SK-N-SH (cell line): Measurements from ENCODE around the gene HOXB8. TPM values are rescaled to one million over a fixed set of nuclear protein-coding genes. Genes with fewer than 3 reads are reported as not detected.

Experiments
- CTCF ChIA-PET: fragments of 300-600, 350-600 bp; formaldehyde crosslinking; extraction: SDS; loops from one replicate; lab custom pipeline; 2021; lab: Yijun Ruan, JAX
- POLR2A ChIA-PET: fragments of 350-600 bp; sonication (Branson Sonifier 250); formaldehyde crosslinking; extraction: SDS; loops from one replicate; lab custom pipeline; 2020; ENCODE audit warnings: antibody characterized with exemption, inconsistent platforms; lab: Yijun Ruan, JAX
- DNase-seq: peaks from one replicate; pipeline ENCODE4 v3.0.0; 2012
- H2AFZ ChIP-seq: fragments of 200-600 bp; sonication (generic); 2 replicates; pipeline ENCODE4 v1.8.1; 2016; ENCODE audit warnings: antibody characterized with exemption, mild to moderate bottlenecking, low read depth
- H3F3A ChIP-seq: fragments of 200-600 bp; sonication (generic); replicated peaks from 2 replicates; pipeline ENCODE3; 2016; ENCODE audit warnings: antibody characterized with exemption, mild to moderate bottlenecking; ENCODE audit not compliant: insufficient read depth
- H3K27ac ChIP-seq, 2 experiments: fragments of 200-500 bp in 1 of 2; fragments of 200-600 bp in 1 of 2; sonication (Bioruptor generic) in 1 of 2; sonication (generic), shearing (Covaris generic) in 1 of 2; 2 replicates each; pipeline versions ENCODE4 v1.5.1 to v1.6.1; 2014 to 2016; ENCODE audit warnings: low read depth in 2 of 2, inconsistent platforms in 1 of 2, low read length in 1 of 2, mild to moderate bottlenecking in 1 of 2, mixed read lengths in 1 of 2
- H3K27me3 ChIP-seq: fragments of 200-600 bp; sonication (generic), shearing (Covaris generic); 2 replicates; pipeline ENCODE4 v1.6.1; 2016; ENCODE audit warnings: mixed run types; ENCODE audit not compliant: insufficient read depth
- H3K36me3 ChIP-seq, 2 experiments: fragments of 200-500 bp in 1 of 2; fragments of 200-600 bp in 1 of 2; sonication (Bioruptor generic) in 1 of 2; sonication (generic) in 1 of 2; replicated peaks in 1 of 2; 2 replicates each; pipeline versions ENCODE3 to v1.5.1; 2014 to 2016; ENCODE audit warnings: low read length in 1 of 2, mild to moderate bottlenecking in 1 of 2; ENCODE audit not compliant: insufficient read depth in 2 of 2, control insufficient read depth in 1 of 2
- H3K4me1 ChIP-seq, 2 experiments: fragments of 200-500 bp in 1 of 2; fragments of 200-600 bp in 1 of 2; sonication (Bioruptor generic) in 1 of 2; sonication (generic), shearing (Covaris generic) in 1 of 2; 2 replicates each; pipeline versions ENCODE4 v1.5.1 to v1.6.1; 2014 to 2016; ENCODE audit warnings: low read depth in 1 of 2, low read length in 1 of 2, mixed run types in 1 of 2; ENCODE audit not compliant: insufficient read depth in 2 of 2, control insufficient read depth in 1 of 2
- H3K4me2 ChIP-seq: fragments of 200-600 bp; sonication (generic), shearing (Covaris generic); 2 replicates; pipeline ENCODE4 v1.6.1; 2017; ENCODE audit warnings: mixed run types
- H3K4me3 ChIP-seq, 2 experiments: fragments of 200-500 bp in 1 of 2; fragments of 200-600 bp in 1 of 2; sonication (Bioruptor generic) in 1 of 2; sonication (generic), shearing (Covaris generic) in 1 of 2; 2 replicates each; pipeline versions ENCODE4 v1.5.1 to v1.8.1; 2014 to 2016; ENCODE audit warnings: low read depth in 2 of 2, inconsistent platforms in 1 of 2, low read length in 1 of 2, mild to moderate bottlenecking in 1 of 2, mixed read lengths in 1 of 2, moderate library complexity in 1 of 2
- H3K79me2 ChIP-seq: fragments of 200-600 bp; sonication (generic); 2 replicates; pipeline ENCODE4 v1.8.1; 2017; ENCODE audit warnings: mild to moderate bottlenecking; ENCODE audit not compliant: insufficient read depth
- H3K9ac ChIP-seq: fragments of 200-600 bp; sonication (generic); 2 replicates; pipeline ENCODE4 v1.6.1; 2017; ENCODE audit warnings: mixed run types
- H3K9me2 ChIP-seq: fragments of 200-600 bp; sonication (generic); 2 replicates; pipeline ENCODE4 v1.6.1; 2017; ENCODE audit warnings: mixed run types
- H3K9me3 ChIP-seq: fragments of 200-600 bp; sonication (generic); 2 replicates; pipeline ENCODE4 v1.6.1; 2017; ENCODE audit warnings: mixed run types, mild to moderate bottlenecking, moderate library complexity
- H4K20me1 ChIP-seq: fragments of 200-600 bp; sonication (generic); 2 replicates; pipeline ENCODE4 v1.6.1; 2017; ENCODE audit warnings: mild to moderate bottlenecking, mixed run types; ENCODE audit not compliant: insufficient read depth
- CHD2 ChIP-seq: fragments of 150-350 bp; IDR thresholded peaks from 2 replicates; pipeline ENCODE4 v1.6.1; 2018; ENCODE audit warnings: low read length; ENCODE audit not compliant: partially characterized antibody
- CTCF ChIP-seq: fragments of 200-600 bp; sonication (generic); IDR thresholded peaks from 2 replicates; pipeline ENCODE4 v1.6.1; 2017; ENCODE audit warnings: antibody characterized with exemption, mild to moderate bottlenecking, moderate library complexity
- EP300 ChIP-seq, 2 experiments: IDR thresholded peaks; 2 replicates each; pipeline versions ENCODE4 v1.4.0 to v1.6.1; 2012; ENCODE audit warnings: borderline replicate concordance in 1 of 2, low read depth in 1 of 2, low read length in 1 of 2
- EZH2phosphoT487 ChIP-seq: fragments of 200-600 bp; sonication (generic); IDR thresholded peaks from 2 replicates; pipeline ENCODE4 v1.6.1; 2017; ENCODE audit warnings: low read depth, mixed run types, mild to moderate bottlenecking, antibody characterized with exemption, moderate library complexity, borderline replicate concordance
- FOSL2 ChIP-seq: IDR thresholded peaks from 2 replicates; pipeline ENCODE4 v1.4.0; 2012; ENCODE audit warnings: low read depth, mild to moderate bottlenecking, moderate library complexity, borderline replicate concordance
- FOXJ3 ChIP-seq: sonication (generic); formaldehyde crosslinking; IDR thresholded peaks from 2 replicates; pipeline ENCODE4 v1.5.1; 2020; ENCODE audit warnings: mild to moderate bottlenecking, missing genetic modification reagents
- FOXM1 ChIP-seq: IDR thresholded peaks from 2 replicates; pipeline ENCODE4 v1.4.0; 2012; ENCODE audit warnings: low read depth, mild to moderate bottlenecking
- GABPA ChIP-seq: IDR thresholded peaks from 2 replicates; pipeline ENCODE4 v1.4.0; 2012; ENCODE audit warnings: low read depth, mild to moderate bottlenecking
- GATA2 ChIP-seq: sonication (generic); formaldehyde crosslinking; IDR thresholded peaks from 2 replicates; pipeline ENCODE4 v1.5.0; 2020; ENCODE audit warnings: mild to moderate bottlenecking, missing genetic modification reagents
- NRF1 ChIP-seq: IDR thresholded peaks from 2 replicates; pipeline ENCODE4 v1.6.1; 2012; ENCODE audit warnings: low read depth, mild to moderate bottlenecking, low read length
- POLR2AphosphoS5 ChIP-seq: IDR thresholded peaks from 2 replicates; pipeline ENCODE4 v1.6.1; 2012; ENCODE audit warnings: low read depth, low read length
- RAD21 ChIP-seq: IDR thresholded peaks from 2 replicates; pipeline ENCODE4 v1.6.1; 2012; ENCODE audit warnings: mild to moderate bottlenecking, low read length
- RCOR1 ChIP-seq: fragments of 150-350 bp; IDR thresholded peaks from 2 replicates; pipeline ENCODE4 v1.6.1; 2017; ENCODE audit warnings: antibody characterized with exemption, low read length
- RFX5 ChIP-seq: IDR thresholded peaks from 2 replicates; pipeline ENCODE4 v1.6.1; 2012; ENCODE audit warnings: mild to moderate bottlenecking, improper control_type of control experiment, low read length
- RXRA ChIP-seq: IDR thresholded peaks from 2 replicates; pipeline ENCODE4 v1.4.0; 2012; ENCODE audit warnings: low read depth, mild to moderate bottlenecking, borderline replicate concordance
- SIN3A ChIP-seq: IDR thresholded peaks from 2 replicates; pipeline ENCODE4 v1.6.1; 2012; ENCODE audit warnings: low read depth, mild to moderate bottlenecking, low read length, moderate library complexity, borderline replicate concordance
- TAF1 ChIP-seq: IDR thresholded peaks from 2 replicates; pipeline ENCODE4 v1.6.1; 2012; ENCODE audit warnings: low read depth, mild to moderate bottlenecking, low read length, moderate library complexity, borderline replicate concordance
- TEAD4 ChIP-seq: IDR thresholded peaks from 2 replicates; pipeline ENCODE4 v1.4.0; 2012; ENCODE audit warnings: mild to moderate bottlenecking, borderline replicate concordance; ENCODE audit not compliant: insufficient read depth
- YY1 ChIP-seq: IDR thresholded peaks from 2 replicates; pipeline ENCODE4 v1.4.0; 2012; ENCODE audit warnings: low read depth, mild to moderate bottlenecking
- WGBS: methylation state at CpG from one replicate; pipeline ENCODE4 v1.1.6; 2017; ENCODE audit warnings: low lambda C conversion rate; 5-methylcytosine and 5-hydroxymethylcytosine counted together
- polyA plus RNA-seq, 3 experiments: library from polyadenylated mRNA; depleted of rRNA; stranded (reverse); fragments of >200 nt; gene quantifications; 2 replicates each; pipeline ENCODE4 v1.2.3, GENCODE V29; 2012
- TF ChIP-seq, protein P1 (sequence below): fragments of 150-350 bp; IDR thresholded peaks from 2 replicates; pipeline ENCODE4 v1.6.1; 2017; ENCODE audit warnings: antibody characterized with exemption, low read length, low read depth, borderline replicate concordance

HOXB8 gene
- polyA plus RNA-seq, 1 of the 3 experiments (the other 2 are of a cell fraction), result not detected

- H3F3A ChIP-seq, result peaks cover 4% of the 10 kb centered on the region
- no peak overlapping the region for H3K9ac ChIP-seq
- WGBS, result 14% methylated on average over 14 of the region's 14 CpGs
- no peak overlapping the region for H3K4me3 ChIP-seq
- H3K9me2 ChIP-seq, result no peaks in the 10 kb centered on the region
- ChIA-PET CTCF (interaction anchor here (0.7 to 3.7 kb wide), 33 partner anchors 14 to 461 kb away, joined by 3 to 20 read pairs (median 4); partner anchors contain the start of gene HOXB8), POLR2A (interaction anchor here (0.6 kb wide), 1 partner anchor 399 kb away, joined by 3 read pairs; no protein-coding TSS in a partner anchor)
- H3K79me2 ChIP-seq, result no peaks in the 10 kb centered on the region
- no peaks in the 10 kb centered on the region for H3K36me3 ChIP-seq
- H3K9me3 ChIP-seq, result no peaks in the 10 kb centered on the region
- H3K27me3 ChIP-seq, result peaks cover 98% of the 10 kb centered on the region
- no peak overlapping the region for H3K27ac ChIP-seq
- 0 out of 4 replicates have a peak, but pooled peaks cover 0 to 4% of the 10 kb centered on the region in 2 experiments for H3K4me1 ChIP-seq
- peak overlapping the region; percentile 34; the same call in 1 of the 2 replicates for H3K4me2 ChIP-seq
- no peak overlapping the region for H2AFZ ChIP-seq
- no peak for DNase-seq
- no peaks in the 10 kb centered on the region for H4K20me1 ChIP-seq
- TF ChIP-seq CHD2 (no peak), NRF1 (no peak), TAF1 (no peak), GABPA (no peak), GATA2 (CRISPR knock-in tag) (no peak), RFX5 (no peak), SIN3A (no peak), TEAD4 (no peak), EP300 (IDR thresholded peaks at IDR 0.05; ENCODE audit: borderline replicate concordance in 1 of 2, low read depth in 1 of 2, low read length in 1 of 2) (no peak), RXRA (no peak), FOXJ3 (no peak), CTCF (no peak), RCOR1 (no peak), YY1 (no peak)
Measured at GRCh38 chr17:48592577-48592976, 22.5 kb downstream of the HOXB8 start.

- H3F3A ChIP-seq, result peaks cover 4% of the 10 kb centered on the region
- no peak overlapping the region for H2AFZ ChIP-seq
- H3K4me1 ChIP-seq, result 0 out of 4 replicates have a peak, but pooled peaks cover 0 to 4% of the 10 kb centered on the region in 2 experiments
- WGBS, result 28% methylated on average over 33 of the region's 33 CpGs
- TF ChIP-seq, protein P1, sequence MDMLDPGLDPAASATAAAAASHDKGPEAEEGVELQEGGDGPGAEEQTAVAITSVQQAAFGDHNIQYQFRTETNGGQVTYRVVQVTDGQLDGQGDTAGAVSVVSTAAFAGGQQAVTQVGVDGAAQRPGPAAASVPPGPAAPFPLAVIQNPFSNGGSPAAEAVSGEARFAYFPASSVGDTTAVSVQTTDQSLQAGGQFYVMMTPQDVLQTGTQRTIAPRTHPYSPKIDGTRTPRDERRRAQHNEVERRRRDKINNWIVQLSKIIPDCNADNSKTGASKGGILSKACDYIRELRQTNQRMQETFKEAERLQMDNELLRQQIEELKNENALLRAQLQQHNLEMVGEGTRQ, result no peak
- TF ChIP-seq FOSL2, result no peak
- TF ChIP-seq RAD21, result no peak
- TF ChIP-seq POLR2AphosphoS5, result no peak
- TF ChIP-seq EZH2phosphoT487, result no peak
- TF ChIP-seq RCOR1, result no peak
- TF ChIP-seq FOXM1, result no peak
- TF ChIP-seq, all 33 proteins: peak for 0
- no peaks in the 10 kb centered on the region for H3K36me3 ChIP-seq
- H3K9me2 ChIP-seq, result no peaks in the 10 kb centered on the region
- peaks cover 98% of the 10 kb centered on the region for H3K27me3 ChIP-seq
- CTCF ChIA-PET, result interaction anchor here (1.1 to 2.0 kb wide), 17 partner anchors 14 to 440 kb away, joined by 3 to 15 read pairs (median 4); no protein-coding TSS in a partner anchor
- no peak overlapping the region for H3K4me2 ChIP-seq
- no peak overlapping the region for H3K4me3 ChIP-seq
- H4K20me1 ChIP-seq, result no peaks in the 10 kb centered on the region
- H3K9ac ChIP-seq, result no peak overlapping the region
- no peak overlapping the region for H3K27ac ChIP-seq
- no peaks in the 10 kb centered on the region for H3K9me3 ChIP-seq
- POLR2A ChIA-PET, result interaction anchor here (0.6 kb wide), 1 partner anchor 399 kb away, joined by 3 read pairs; no protein-coding TSS in a partner anchor
- H3K79me2 ChIP-seq, result no peaks in the 10 kb centered on the region
- no peak for DNase-seq
Measured at GRCh38 chr17:48592057-48592514, 23.0 kb downstream of the HOXB8 start.
